NCI-H1105 treated with DMSO at 0.1 percent for 48 hours (cell line): Measurements from ENCODE around the gene CLUH.
"Not testable (repeated sequence)": the region's sequence is repeated elsewhere in the genome, so short reads cannot be mapped to it uniquely, and the experiment has no call there.

Experiments
- DNase-seq: peaks from one replicate; lab custom pipeline; 2025; lab: John Stamatoyannopoulos, UW

CLUH gene

GRCh38 chr17:2688351-2689342 is 22.9 kb downstream of the CLUH start:
- peak; percentile 11 for DNase-seq

DNA sequence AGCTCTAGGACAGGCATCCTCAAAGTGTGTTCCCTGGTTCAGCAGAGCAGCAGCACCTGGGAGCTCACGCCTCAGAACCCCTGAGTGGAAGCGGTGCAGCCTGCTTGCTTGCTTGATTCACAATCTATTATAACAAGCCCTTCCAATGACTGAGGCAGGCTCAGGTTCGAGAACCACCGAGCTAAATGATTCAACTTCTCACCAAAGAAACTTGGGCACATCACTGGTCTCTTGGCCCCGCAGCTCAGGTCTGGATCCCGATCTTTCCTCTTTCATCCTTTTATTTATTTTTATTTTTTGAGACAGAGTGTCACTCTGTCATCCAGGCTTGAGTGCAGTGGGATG is 24.5 kb downstream of the CLUH start:
- no peak for DNase-seq

DNA sequence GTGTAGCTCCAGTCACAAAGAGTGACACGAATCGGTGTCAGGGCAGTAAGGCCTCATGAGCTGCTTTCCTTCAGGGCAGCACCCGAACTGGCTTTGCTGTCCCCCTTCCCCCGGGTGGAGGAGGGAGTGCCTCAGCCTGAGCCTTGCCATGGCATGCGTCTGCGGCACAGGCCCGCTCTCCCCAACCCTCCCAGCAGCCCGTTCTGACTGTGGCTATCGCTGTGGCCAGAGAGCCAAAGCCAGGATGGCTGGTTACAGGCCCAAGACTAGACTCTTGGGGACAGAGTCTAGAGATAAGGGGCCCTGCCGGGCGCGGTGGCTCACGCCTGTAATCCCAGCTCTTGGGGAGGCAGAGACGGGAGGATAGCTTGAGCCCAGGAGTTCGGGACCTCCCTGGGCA is 25.9 kb downstream of the CLUH start:
- DNase-seq, result no peak

DNA sequence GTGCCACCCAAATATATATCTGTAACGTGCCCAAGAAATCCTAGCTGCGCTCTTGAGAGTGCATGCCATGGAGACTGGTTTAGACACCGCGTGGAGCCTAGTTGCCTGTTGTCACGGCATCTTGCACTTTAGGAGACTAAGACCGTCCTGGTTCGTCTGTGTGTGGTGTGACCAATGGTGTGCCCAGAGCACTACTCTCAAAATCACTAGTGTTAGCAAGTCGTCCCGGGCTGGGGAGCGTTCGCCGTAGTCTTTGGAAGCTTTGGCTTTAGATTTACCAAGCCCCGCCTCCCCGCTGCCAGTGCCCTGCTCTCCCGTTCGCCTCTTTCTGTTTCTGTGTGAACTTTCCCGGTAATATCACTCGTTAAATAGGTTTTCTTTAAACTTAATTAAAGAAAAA is 27.0 kb downstream of the CLUH start:
- DNase-seq, result no peak

GRCh38 chr17:2683912-2684311 is 27.7 kb downstream of the CLUH start:
- DNase-seq, result no peak

GRCh38 chr17:2682176-2682938 is 29.2 kb downstream of the CLUH start:
- no peak for DNase-seq

- DNase-seq, result no peak
Observed at GRCh38 chr17:2681650-2682049, 29.9 kb downstream of the CLUH start.

GRCh38 chr17:2680961-2681360 is 30.6 kb downstream of the CLUH start:
- DNase-seq, result no peak

DNA sequence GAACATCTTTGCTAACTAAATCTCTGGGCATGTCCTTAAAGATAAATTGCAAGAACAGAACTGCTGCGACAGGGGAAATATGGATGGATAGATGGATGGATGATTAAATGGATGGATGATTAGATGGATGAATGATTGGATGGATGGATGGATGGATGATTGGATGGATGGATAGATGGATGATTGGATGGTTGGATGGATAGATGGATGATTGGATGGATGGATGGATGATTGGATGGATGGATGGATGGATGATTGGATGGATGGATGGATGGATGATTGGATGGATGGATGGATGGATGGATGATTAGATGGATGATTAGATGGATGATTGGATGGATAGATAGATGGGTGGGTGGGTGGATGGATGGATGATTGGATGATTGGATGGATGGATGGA is 32.3 kb downstream of the CLUH start:
- not testable (repeated sequence) for DNase-seq

GRCh38 chr17:2672026-2672425 is 39.5 kb downstream of the CLUH start:
- DNase-seq, result no peak

GRCh38 chr17:2660410-2660809 is 51.2 kb downstream of the CLUH start:
- DNase-seq, result not testable (repeated sequence)

GRCh38 chr17:2659337-2659736 is 52.2 kb downstream of the CLUH start:
- not testable (repeated sequence) for DNase-seq

GRCh38 chr17:2656283-2656682 is 55.3 kb downstream of the CLUH start:
- DNase-seq, result no peak

- no peak for DNase-seq
Observed at GRCh38 chr17:2655546-2655945, 56.0 kb downstream of the CLUH start.

DNA sequence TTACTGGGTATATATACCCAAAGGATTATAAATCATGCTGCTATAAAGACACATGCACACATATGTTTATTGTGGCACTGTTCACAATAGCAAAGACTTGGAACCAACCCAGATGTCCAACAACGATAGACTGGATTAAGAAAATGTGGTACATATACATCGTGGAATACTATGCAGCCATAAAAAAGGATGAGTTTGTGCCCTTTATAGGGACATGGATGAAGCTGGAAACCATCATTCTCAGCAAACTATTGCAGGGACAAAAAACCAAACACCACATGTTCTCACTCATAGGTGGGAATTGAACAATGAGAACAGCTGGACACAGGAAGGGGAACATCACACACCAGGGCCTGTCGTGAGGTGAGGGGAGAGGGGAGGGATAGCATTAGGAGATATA is 58.7 kb downstream of the CLUH start:
- not testable (repeated sequence) for DNase-seq

GRCh38 chr17:2649191-2649590 is 62.4 kb downstream of the CLUH start:
- no peak for DNase-seq

GRCh38 chr17:2647957-2648356 is 63.6 kb downstream of the CLUH start:
- DNase-seq, result no peak

DNA sequence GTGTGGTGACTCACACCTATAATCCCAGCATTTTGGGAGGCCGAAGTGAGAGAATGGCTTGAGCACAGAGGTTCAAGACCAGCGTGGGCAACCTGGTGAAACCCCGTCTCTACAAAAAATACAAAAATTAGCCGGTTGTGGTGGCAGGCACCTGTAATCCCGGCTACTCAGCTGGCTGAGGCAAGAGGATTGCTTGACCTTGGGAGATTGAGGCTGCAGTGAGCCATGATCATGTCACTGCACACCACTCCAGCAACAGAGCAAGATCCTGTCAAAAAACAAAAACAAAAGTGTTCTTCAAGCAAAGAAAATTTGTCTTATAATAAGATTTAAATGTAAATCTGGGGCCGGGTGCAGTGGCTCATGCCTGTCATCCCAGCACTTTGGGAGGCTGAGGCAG is 66.6 kb downstream of the CLUH start:
- no peak for DNase-seq
